ENCODE data around the gene XYLT1.

XYLT1 gene

DNA sequence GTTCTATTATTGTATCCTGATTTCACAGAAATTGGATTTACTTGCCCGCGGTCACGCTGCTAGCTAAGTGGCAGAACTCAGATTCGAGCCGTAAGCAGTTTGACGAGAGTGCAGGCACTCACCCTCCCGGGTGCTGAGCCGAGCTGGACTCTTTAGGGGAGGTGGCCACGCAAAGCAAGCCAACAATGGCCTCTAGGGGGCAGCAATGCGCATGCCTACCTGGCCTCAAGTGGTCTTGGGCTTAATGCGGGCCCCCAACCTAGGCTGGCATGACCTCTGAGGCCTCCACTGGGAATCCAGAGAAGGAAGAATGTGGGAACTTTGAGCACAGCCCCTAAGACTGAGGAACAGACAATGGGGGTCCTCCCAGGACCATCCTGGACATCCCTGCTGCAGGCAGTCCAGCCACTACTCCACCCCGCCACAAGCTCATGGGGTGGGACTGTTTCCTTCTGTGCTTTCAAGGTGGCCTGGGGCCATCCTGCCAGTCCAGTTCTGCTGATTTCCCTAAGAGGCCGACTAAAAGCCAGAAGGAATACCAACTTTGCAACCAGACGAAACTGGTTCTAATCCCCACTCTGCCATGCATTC, 276.5 kb downstream of the XYLT1 start:
- TF ChIP-seq, protein P1, sequence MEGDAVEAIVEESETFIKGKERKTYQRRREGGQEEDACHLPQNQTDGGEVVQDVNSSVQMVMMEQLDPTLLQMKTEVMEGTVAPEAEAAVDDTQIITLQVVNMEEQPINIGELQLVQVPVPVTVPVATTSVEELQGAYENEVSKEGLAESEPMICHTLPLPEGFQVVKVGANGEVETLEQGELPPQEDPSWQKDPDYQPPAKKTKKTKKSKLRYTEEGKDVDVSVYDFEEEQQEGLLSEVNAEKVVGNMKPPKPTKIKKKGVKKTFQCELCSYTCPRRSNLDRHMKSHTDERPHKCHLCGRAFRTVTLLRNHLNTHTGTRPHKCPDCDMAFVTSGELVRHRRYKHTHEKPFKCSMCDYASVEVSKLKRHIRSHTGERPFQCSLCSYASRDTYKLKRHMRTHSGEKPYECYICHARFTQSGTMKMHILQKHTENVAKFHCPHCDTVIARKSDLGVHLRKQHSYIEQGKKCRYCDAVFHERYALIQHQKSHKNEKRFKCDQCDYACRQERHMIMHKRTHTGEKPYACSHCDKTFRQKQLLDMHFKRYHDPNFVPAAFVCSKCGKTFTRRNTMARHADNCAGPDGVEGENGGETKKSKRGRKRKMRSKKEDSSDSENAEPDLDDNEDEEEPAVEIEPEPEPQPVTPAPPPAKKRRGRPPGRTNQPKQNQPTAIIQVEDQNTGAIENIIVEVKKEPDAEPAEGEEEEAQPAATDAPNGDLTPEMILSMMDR (conservative IDR thresholded peaks at IDR 0.05; ENCODE audit: low read depth, low read length), result peak; percentile 19
- no peak overlapping the region for H3K4me3 ChIP-seq (ENCODE audit: low read depth, low read length)
- no peak for DNase-seq (ENCODE audit: low read depth)

DNA sequence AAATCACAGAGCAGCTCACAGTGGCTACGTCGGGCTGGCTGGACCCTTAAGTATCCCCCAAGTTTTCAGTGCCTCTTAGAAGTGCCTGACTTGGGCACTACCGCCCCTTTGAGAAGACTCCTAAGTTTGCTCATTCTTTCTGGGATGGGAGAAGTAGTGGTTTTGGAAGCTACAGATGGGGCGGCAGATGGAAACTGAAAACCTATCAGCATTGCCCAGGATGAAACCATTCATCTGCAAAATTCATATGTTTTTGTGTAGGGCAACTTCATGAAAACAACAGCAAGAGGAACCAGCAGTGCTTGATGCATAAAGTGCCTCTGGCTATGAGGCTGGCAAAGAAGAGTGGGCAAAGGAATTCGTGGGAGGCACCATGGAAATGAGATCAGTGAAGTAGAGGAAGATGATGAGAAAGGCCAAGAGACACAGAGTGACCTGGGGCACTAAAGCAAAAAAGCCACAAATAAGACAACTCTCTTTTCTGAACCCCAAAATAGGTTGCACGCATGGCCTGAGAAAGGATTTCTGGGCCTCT, 277.1 kb downstream of the XYLT1 start:
- H3K4me3 ChIP-seq (ENCODE audit: low read depth, low read length), result no peak overlapping the region
- DNase-seq (ENCODE audit: low read depth), result no peak
- TF ChIP-seq, protein P1 (conservative IDR thresholded peaks at IDR 0.05; ENCODE audit: low read depth, low read length), result no peak

DNA sequence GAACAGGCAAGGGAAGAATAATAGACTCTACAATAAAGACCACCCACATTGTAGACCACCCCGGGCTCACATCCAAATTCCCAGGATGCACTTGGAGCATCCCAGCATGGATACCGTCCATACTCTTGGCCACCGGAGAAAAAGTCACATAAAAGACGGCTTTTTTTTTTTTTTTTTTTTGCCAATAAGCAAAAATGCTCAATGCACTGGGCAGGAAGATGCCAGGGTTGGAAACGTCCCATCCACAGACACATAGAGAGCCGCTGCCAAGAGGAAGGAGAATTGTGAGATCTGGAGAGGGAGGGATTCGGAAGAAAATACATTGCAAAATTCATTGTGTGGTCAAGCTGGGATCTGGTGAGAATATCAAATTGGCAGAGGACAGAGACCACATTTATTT, 286.7 kb downstream of the XYLT1 start:
- H3K4me3 ChIP-seq (ENCODE audit: low read depth, low read length), result no peak overlapping the region
- DNase-seq (ENCODE audit: low read depth), result no peak
- TF ChIP-seq, protein P1 (conservative IDR thresholded peaks at IDR 0.05; ENCODE audit: low read depth, low read length), result no peak

DNA sequence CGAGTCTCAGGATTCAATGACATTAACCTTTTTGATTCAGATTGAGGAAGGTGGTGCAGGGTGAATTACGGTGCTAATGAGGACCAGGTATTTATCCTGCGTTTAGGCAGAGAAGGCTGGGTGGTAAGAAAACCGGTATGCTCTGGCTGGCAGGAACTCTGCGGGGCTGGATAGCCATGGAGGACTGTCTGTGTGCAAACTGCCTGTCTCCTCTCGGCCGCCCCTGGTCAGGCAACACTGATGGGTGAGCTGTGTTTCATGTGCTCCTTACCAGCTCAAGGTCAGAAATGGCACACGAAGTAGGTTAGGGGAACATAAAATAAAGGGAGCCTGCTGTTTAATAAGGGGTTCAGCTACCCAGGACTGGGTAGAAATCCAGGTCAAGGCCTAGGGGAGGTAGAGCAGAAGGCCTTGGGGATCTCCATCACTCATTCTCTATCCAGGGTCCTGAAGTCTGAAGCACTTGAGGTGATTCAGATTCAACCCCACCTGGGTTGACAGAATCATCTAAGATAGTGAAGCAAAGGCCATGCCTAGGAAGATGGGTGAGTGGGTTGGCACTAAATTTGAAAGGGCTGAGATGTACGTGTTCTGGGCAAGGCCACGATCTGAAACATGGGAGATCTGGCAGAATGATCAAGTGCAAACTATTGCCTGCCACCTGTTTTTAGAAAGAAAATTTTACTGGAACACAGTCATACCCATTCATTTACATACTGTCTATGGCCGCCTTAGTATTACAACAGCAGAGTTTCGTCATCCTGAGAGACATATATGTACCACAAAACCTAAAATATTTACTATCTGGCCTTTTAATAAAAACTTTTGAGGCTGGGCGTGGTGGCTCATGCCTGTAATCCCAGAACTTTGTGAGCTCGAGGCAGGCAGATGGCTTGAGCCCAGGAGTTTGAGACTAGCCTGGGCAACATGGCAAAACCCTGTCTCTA, 292.5 kb downstream of the XYLT1 start:
- DNase-seq (ENCODE audit: low read depth), result no peak
- TF ChIP-seq, protein P1 (conservative IDR thresholded peaks at IDR 0.05; ENCODE audit: low read depth, low read length), result no peak

DNA sequence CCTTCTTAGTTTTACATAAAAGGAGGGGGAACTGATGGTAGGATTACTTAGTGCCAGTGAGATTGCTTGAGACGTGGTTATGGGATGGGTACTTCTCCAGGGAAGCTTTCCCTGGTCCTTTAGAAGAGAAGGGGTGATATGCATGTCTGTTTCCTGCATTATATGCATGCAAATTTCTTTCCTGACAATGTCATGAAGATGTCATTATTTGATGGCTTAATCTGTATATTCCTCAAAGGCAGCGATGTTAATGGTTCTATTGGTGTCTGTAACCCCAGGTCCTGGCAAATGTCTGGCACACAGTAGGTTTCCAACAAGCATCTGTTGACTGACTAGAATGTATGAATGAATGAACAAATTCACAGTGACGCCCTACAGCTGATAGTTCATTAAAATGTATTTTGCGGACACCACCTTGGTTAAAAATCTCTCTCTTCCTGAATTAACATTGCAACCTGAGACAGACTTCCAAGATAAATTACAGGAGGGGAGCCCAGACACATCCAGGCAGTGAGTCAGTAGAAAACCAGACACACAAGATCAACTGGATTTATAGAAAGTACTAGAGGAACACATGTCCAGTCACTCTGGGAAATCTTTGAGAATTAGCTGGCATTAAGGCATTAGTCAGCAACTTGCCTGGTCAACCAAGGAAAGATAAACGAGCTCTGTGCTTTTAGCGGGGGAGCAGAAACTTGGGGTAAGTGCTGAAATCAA, 293.4 kb downstream of the XYLT1 start:
- DNase-seq (ENCODE audit: low read depth), result no peak
- H3K4me3 ChIP-seq (ENCODE audit: low read depth, low read length), result no peak overlapping the region
- TF ChIP-seq, protein P1 (conservative IDR thresholded peaks at IDR 0.05; ENCODE audit: low read depth, low read length), result no peak

More for the DNA sequence above, 292.5 kb downstream of the XYLT1 start:
- H3K4me3 ChIP-seq (ENCODE audit: low read depth, low read length), result no peak overlapping the region

DNA sequence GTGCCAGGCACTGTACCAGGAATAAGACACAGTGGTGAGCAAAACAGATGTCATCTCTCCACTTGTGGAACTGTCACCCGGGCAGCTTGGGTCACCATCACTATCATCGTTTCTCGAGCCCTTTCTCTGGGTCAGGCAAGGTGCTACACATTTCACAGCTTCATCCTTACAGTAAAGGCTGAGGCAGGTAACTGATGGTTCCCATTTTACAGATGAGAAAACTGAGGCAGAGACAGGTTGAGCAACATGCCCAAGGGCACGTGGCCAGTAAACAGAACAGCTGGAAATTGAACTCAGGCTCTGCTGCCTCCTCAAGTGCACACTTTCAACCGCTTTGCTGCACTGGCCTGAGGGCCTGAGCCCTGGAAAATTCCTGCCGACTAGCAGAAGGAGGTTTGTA, 294.6 kb downstream of the XYLT1 start:
- DNase-seq (ENCODE audit: low read depth), result no peak
- TF ChIP-seq, protein P1 (conservative IDR thresholded peaks at IDR 0.05; ENCODE audit: low read depth, low read length), result no peak

More for the DNA sequence above, 294.6 kb downstream of the XYLT1 start:
- no peak overlapping the region for H3K4me3 ChIP-seq (ENCODE audit: low read depth, low read length)
